ENCODE data around the gene DCT. TPM values are rescaled to one million over a fixed set of nuclear protein-coding genes. Genes with fewer than 3 reads are reported as not detected.

The DCT gene
- total RNA-seq, 3 donors from 2014 or later, result 0.64 to 2.2 (median 0.66) TPM

GRCh38 chr13:94394723-94395122 lies 84.8 kb downstream of the DCT start:
- H3K27ac ChIP-seq, result no peak overlapping the region
- no peak overlapping the region for H3K4me3 ChIP-seq
- no peaks in the 10 kb centered on the region for H3K4me1 ChIP-seq
- TF ChIP-seq POLR2AphosphoS5 (IDR thresholded peaks at IDR 0.05) (no peak), POLR2A (IDR thresholded peaks at IDR 0.05) (no peak), CTCF (IDR thresholded peaks at IDR 0.05) (no peak)
- H3K27me3 ChIP-seq, result no peaks in the 10 kb centered on the region
- intact Hi-C loops (cut with DNase I; ENCODE audit: low total_unique reads), result no loop called here
- H3K36me3 ChIP-seq, result no peaks in the 10 kb centered on the region
- DNase-seq (ENCODE audit: low spot score in 2 of 2), result no peak
- no peaks in the 10 kb centered on the region for H3K9me3 ChIP-seq

- DNase-seq (ENCODE audit: low spot score in 2 of 2), result no peak
- H3K9me3 ChIP-seq, result no peaks in the 10 kb centered on the region
- no peak overlapping the region for H3K27ac ChIP-seq
- H3K4me3 ChIP-seq, result no peak overlapping the region
- no peaks in the 10 kb centered on the region for H3K4me1 ChIP-seq
- intact Hi-C loops (cut with DNase I; ENCODE audit: low total_unique reads), result no loop called here
- H3K36me3 ChIP-seq, result no peaks in the 10 kb centered on the region
- no peaks in the 10 kb centered on the region for H3K27me3 ChIP-seq
- TF ChIP-seq CTCF (IDR thresholded peaks at IDR 0.05), result no peak
- no peak for TF ChIP-seq POLR2AphosphoS5 (IDR thresholded peaks at IDR 0.05)
- TF ChIP-seq POLR2A (IDR thresholded peaks at IDR 0.05), result no peak
Measured at GRCh38 chr13:94390881-94391280, 88.6 kb downstream of the DCT start.

- intact Hi-C loops (cut with DNase I; ENCODE audit: low total_unique reads), result no loop called here
- DNase-seq (ENCODE audit: low spot score in 2 of 2), result no peak
- no peak overlapping the region for H3K4me3 ChIP-seq
- H3K27ac ChIP-seq, result no peak overlapping the region
- H3K9me3 ChIP-seq, result no peaks in the 10 kb centered on the region
- H3K36me3 ChIP-seq, result no peaks in the 10 kb centered on the region
- H3K4me1 ChIP-seq, result no peaks in the 10 kb centered on the region
- H3K27me3 ChIP-seq, result no peaks in the 10 kb centered on the region
- TF ChIP-seq CTCF (IDR thresholded peaks at IDR 0.05) (no peak), POLR2A (IDR thresholded peaks at IDR 0.05) (no peak), POLR2AphosphoS5 (IDR thresholded peaks at IDR 0.05) (no peak)
Measured at GRCh38 chr13:94389604-94390351, 89.7 kb downstream of the DCT start.

GRCh38 chr13:94387047-94387446 lies 92.4 kb downstream of the DCT start:
- H3K27me3 ChIP-seq, result no peaks in the 10 kb centered on the region
- H3K36me3 ChIP-seq, result no peaks in the 10 kb centered on the region
- no peak overlapping the region for H3K27ac ChIP-seq
- H3K4me3 ChIP-seq, result no peak overlapping the region
- TF ChIP-seq POLR2AphosphoS5 (IDR thresholded peaks at IDR 0.05) (no peak), POLR2A (IDR thresholded peaks at IDR 0.05) (no peak), CTCF (IDR thresholded peaks at IDR 0.05) (no peak)
- H3K4me1 ChIP-seq, result no peaks in the 10 kb centered on the region
- intact Hi-C loops (cut with DNase I; ENCODE audit: low total_unique reads), result no loop called here
- no peak for DNase-seq (ENCODE audit: low spot score in 2 of 2)
- H3K9me3 ChIP-seq, result no peaks in the 10 kb centered on the region

Other genes starting within 250 kb of the DCT start
- gene TGDS, start 116.5 kb upstream of the DCT start, total RNA-seq, result 10 to 100 TPM; 12.1 to 21.2 (median 12.5) TPM
- gene GPR180, start 122.2 kb upstream of the DCT start, total RNA-seq, result 1 to 10 TPM; 6.2 to 8.9 (median 7.9) TPM
- not detected for gene SOX21, start 232.9 kb upstream of the DCT start, total RNA-seq

Data from breast epithelium (tissue), 4 donors.